Non-pigmented ciliary epithelial cell (primary cell): ENCODE results near the gene PXDC1.
"Not testable (repeated sequence)": the region's sequence is repeated elsewhere in the genome, so short reads cannot be mapped to it uniquely, and the experiment has no call there.

Experiments
- DNase-seq: peaks from one replicate; pipeline ENCODE4 v3.0.0-alpha.2; 2010; ENCODE audit warnings: low read depth

PXDC1 gene

DNA sequence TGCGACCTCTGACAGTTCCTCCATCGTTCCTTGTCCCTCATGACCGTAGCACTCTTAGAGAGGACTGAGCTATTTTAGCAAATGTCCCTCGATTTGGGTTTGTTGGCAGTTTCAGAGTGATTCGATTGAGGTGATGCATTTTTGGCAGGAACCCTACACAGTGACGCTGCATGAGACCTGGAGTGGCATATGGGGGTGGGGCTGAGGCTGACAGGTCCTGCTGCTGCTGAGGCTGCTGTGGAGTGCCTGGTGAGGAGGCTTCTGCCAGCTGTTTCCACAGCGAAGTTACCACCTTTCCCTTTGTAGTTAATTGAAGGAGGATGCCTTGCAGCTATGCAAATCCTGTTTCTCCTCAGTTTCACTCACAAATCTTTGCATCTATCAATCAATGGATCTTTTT, 19.8 kb downstream of the PXDC1 start:
- no peak for DNase-seq

GRCh38 chr6:3729603-3730344, 21.7 kb downstream of the PXDC1 start:
- DNase-seq, result no peak

DNA sequence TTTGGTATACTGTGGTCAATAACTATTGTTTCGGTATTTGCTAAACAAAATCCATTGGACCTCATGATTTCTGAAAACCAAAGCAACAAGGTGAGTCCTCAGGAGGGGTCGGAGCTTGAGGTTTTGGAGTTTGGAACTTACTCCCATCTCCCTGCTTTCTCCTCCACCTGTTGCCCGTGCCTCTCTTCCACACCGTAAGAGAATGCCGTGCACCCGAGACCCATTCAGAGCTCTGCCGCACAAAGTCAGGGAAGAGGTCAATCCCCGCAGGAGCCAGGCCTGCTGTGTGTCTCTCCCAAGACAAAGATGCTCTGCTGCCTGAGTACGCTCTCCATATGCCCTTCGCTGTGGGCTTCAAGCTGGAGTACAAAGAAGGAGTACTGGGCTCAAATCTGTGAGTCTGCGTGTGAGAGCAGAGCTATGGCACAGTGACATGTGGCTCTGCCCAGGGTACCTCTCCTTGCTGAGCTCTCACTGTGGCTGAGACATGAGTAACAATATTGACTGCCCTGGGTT, 23.9 kb downstream of the PXDC1 start:
- DNase-seq, result no peak

- no peak for DNase-seq
Measured at GRCh38 chr6:3727036-3727435, 24.5 kb downstream of the PXDC1 start.

- no peak for DNase-seq
Measured at GRCh38 chr6:3726421-3726820, 25.1 kb downstream of the PXDC1 start.

DNA sequence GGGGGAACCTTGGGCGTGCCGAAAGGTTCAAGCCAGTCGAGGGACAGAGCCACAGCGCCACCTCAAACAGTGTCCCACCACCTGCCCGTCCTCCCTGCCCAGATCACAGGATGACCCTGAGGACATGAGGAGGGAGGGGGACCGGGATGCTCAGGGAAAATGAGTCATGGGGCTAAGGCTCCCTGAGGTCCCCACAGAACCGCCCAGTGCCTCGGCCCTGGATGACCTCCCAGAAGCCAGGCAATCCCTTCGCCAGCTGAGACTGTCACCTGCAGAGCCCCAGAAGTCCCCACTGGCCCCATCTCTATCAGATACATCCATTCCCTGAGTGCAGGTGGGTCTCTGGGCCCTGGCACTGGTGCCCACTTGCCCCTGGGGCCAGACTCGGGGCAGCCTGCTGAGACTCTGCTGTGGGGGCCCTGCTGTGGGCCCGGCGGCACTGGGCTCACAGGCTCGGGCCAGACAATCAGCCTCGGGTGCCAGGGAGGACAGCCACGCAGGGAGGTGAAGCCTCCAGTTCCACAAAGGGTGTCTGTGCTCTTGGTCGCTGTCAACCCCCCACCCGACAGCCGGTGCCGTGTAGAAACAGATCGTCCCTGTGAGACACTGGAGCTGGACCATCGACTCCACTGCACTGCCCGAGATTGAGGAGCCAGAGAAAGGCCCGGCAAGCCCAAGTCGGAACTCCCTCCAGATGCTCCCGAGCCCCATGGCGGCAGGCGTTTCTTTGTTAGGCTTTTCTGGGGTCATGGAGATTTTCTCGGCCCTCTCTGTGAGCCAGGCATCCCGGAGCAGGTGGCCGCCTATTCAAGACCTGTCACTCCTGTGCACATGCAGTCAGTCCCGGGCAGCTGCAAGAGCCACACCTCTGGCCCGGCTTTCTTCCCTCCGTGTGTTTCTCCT, 26.1 kb downstream of the PXDC1 start:
- no peak for DNase-seq

GRCh38 chr6:3724451-3725144, 26.9 kb downstream of the PXDC1 start:
- no peak for DNase-seq

GRCh38 chr6:3723966-3724365, 27.5 kb downstream of the PXDC1 start:
- no peak for DNase-seq

- no peak for DNase-seq
Measured at GRCh38 chr6:3723251-3723650, 28.3 kb downstream of the PXDC1 start.

DNA sequence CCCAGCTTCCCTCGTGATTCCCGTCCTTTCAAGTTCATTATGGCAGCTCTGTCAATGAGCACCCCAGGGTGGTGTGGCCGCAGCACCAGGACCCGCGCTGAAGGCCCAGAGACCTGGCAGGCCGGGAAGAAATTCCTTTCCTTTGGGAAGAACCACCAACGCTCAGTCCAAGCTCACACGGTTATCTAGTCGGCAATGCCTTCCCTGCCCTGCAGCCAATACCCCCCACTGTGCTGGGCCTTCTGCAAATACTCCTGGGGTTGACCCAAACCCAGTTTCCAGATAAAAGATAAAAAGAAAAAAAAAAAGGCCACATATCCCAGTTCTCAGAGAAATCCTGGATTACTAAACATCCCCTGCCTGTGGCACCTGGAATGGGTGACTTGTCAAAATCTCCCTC, 28.7 kb downstream of the PXDC1 start:
- no peak for DNase-seq

GRCh38 chr6:3721810-3722621, 29.5 kb downstream of the PXDC1 start:
- DNase-seq, result no peak

DNA sequence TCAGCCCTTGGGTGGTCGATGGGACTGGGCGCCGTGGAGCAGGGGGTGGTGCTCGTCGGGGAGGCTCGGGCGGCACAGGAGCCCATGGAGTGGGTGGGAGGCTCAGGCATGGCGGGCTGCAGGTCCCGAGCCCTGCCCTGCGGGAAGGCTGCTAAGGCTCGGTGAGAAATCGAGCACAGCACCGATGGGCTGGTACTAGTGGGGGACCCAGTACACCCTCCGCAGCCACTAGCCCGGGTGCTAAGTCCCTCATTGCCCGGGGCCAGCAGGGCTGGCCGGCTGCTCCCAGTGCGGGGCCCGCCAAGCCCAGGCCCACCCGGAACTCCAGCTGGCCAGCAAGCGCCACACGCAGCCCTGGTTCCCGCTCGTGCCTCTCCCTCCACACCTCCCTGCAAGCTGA, 30.7 kb downstream of the PXDC1 start:
- DNase-seq, result not testable (repeated sequence)

DNA sequence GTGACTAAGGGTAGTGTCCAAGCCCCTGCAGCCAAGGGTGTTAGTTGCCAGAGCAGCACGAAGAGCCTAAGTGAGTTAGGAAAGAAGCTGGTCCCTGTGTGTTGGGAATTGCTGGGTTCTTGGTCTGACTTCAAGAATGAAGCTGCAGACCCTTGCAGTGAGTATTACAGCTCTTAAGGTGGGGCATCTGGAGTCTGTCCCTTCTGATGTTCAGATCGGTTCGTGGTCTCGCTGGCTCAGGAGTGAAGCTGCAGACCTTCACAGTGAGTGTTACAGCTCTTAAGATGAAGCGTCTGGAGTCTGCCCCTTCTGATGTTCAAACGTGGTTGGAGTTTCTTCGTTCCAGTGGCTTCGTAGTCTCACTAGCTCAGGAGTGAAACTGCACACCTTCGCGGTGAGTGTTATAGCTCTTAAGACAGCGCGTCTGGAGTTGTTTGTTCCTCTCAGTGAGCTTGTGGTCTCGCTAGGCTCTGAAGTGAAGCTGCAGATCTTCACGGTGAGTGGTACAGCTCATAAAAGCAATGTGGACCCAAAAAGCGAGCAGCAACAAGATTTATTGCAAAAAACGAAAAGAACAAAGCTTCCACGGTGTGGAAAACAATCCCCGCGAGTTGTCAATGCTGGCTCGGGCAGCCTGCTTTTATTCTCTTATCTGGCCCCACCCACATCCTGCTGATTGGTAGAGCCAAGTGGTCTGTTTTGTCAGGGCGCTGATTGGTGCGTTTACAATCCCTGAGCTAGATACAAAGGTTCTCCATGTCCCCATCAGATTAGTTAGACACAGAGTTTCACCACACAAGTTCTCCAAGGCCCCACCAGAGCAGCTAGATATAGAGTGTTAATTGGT, 31.8 kb downstream of the PXDC1 start:
- DNase-seq, result no peak

DNA sequence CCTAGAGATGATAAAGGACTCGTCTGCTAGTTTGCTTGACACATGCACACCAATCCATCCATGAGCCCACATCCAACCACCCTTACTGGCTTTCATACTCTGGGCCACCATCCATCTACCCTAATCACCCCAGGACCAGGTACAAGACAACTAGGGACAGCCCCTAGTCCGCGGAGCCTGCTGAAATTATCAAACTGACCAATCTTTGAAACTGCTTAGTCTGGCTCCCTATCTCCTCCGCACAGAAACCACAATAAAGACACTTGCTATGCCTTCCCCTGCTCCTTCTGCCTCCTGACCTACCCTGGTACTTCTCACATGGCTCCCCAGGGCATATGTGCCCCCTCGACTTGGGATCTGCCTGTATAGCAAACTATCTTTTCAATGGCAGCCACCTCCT, 33.1 kb downstream of the PXDC1 start:
- DNase-seq, result no peak

DNA sequence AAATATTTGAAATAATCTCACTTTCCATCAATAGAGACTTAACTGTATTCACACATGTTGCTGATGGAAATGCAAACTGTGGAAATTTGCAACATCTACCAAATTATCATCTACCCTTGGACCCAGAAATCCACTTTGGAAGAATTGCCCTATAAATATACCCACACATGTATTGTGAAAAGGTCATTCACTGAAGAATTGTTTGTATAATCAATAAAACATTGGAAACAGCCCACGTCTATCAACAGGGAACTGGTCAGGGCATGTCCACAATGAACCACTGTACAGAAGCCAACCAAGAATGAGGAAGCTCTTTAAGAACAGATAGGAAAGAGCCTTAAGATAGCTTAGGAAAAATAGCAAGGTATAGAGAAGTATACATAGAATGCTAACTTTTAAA, 36.2 kb downstream of the PXDC1 start:
- no peak for DNase-seq

GRCh38 chr6:3714768-3715167, 36.7 kb downstream of the PXDC1 start:
- no peak for DNase-seq

- no peak for DNase-seq
Measured at GRCh38 chr6:3714111-3714510, 37.4 kb downstream of the PXDC1 start.

DNA sequence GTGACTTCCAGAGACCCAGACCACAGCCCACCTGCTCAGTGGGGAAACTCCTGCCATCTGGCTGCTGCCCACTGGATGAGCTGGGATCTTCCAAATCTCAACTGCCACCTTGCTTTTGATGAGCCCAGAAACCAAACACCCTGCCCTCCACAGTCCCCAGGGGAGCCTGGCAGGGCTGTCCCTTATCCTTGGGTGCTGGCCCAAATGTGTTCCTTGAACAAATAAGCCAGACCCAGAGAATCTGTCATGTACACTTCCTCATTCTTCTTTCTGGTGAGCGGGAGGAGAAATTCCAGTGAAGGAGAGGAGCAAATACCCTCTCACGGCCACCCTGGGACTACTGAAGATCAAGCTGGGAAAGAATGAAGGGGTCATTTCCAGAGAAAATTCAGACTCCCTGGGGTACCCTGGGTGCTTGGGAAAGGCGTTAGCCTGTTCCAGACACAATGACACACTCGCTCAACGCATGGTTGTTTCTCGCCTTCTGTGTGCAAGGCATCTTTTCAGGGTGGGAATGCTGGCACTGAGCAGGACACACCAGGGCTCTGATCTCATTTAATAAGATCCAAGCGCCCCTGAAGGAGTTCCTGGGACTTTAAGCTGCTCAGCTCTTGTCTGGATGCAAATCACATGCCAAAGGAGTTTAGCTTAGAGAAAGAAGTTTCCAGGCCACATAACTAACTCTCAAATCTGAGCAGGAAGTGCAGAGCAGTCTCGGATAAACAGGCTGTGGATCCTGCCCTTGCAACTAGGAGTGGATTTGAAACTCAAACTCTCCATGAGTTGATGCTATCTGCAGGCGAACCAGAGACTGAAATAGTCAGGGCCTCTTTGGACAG, 38.5 kb downstream of the PXDC1 start:
- DNase-seq, result no peak

DNA sequence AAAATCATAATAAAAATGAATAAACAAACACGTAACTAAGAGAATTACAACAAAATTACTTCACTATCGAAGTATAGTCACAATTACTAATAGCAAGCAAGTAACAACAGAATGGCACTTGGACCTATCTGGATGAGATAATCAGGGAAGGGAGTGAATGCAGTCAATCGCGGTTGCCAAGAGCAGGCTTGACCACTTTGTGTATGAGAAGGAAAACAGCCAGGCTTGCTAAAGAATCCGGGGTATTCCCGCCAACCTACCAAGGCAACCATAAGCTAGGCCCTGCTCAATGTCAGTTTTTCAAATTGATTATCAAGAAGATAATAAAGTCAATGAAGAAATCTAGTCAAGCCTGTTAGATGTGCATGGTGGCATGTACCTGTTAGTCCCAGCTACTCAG, 39.7 kb downstream of the PXDC1 start:
- DNase-seq, result no peak

- no peak for DNase-seq
Measured at GRCh38 chr6:3710403-3710802, 41.1 kb downstream of the PXDC1 start.
